H1 (cell line): ENCODE measurements around the gene RBM38. TPM values are rescaled to one million over a fixed set of nuclear protein-coding genes. Genes with fewer than 3 reads are reported as not detected.
A peak's percentile ranks its signal among the peaks of the same experiment; 100 is the strongest.

ENCODE experiments used
- CTCF ChIA-PET: fragments of 300-600 bp; sonication (Branson Sonifier 250); formaldehyde crosslinking; loops from one replicate; lab custom pipeline; 2021; ENCODE audit not compliant: partially characterized antibody; lab: Charles Lee
- POLR2A ChIA-PET: fragments of 300-600 bp; sonication (Branson Sonifier 250); formaldehyde crosslinking; loops from one replicate; lab custom pipeline; 2021; ENCODE audit warnings: inconsistent platforms; ENCODE audit not compliant: partially characterized antibody; lab: Charles Lee
- DNase-seq, 2 experiments: peaks; one replicate each; pipeline versions ENCODE4 v3.0.0 to v3.0.0-alpha.2; 2010 to 2022; ENCODE audit warnings: low spot score in 2 of 2, low read depth in 1 of 2, mixed read lengths in 1 of 2
- FAIRE-seq: peaks from 2 replicates; lab custom pipeline; 2011; peaks lifted over from hg19 to GRCh38; lab: Jason Lieb, UNC
- H2AFZ ChIP-seq: 2 replicates; pipeline ENCODE4 v1.8.1; 2012; ENCODE audit warnings: low read length, inconsistent platforms
- H2AK5ac ChIP-seq: 2 replicates; pipeline ENCODE4 v1.6.1; 2013; ENCODE audit warnings: low read depth, low read length
- H2BK120ac ChIP-seq: replicated peaks from 2 replicates; pipeline ENCODE3; 2013; ENCODE audit warnings: low read depth, low read length, inconsistent platforms
- H2BK12ac ChIP-seq: 2 replicates; pipeline ENCODE4 v1.6.1; 2013; ENCODE audit warnings: low read depth, low read length
- H2BK15ac ChIP-seq: 2 replicates; pipeline ENCODE4 v1.6.1; 2013; ENCODE audit warnings: low read length
- H2BK20ac ChIP-seq: 2 replicates; pipeline ENCODE4 v1.6.1; 2013; ENCODE audit warnings: low read length
- H2BK5ac ChIP-seq: 2 replicates; pipeline ENCODE4 v1.6.1; 2013; ENCODE audit warnings: low read depth, low read length
- H3K14ac ChIP-seq: 2 replicates; pipeline ENCODE4 v1.6.1; 2013; ENCODE audit warnings: inconsistent platforms; ENCODE audit not compliant: insufficient read length
- H3K18ac ChIP-seq: 2 replicates; pipeline ENCODE4 v1.6.1; 2013; ENCODE audit warnings: low read length; ENCODE audit errors: extremely low read depth
- H3K23ac ChIP-seq: 2 replicates; pipeline ENCODE4 v1.6.1; 2013; ENCODE audit warnings: inconsistent platforms; ENCODE audit not compliant: insufficient read length
- H3K23me2 ChIP-seq: 2 replicates; pipeline ENCODE4 v1.6.1; 2013; ENCODE audit warnings: low read depth, low read length
- H3K27ac ChIP-seq: 2 replicates; pipeline ENCODE4 v1.6.1; 2011; ENCODE audit warnings: low read depth, low read length, inconsistent platforms
- H3K27me3 ChIP-seq, 4 experiments: replicated peaks in 1 of 4; 1 replicate in 1 of 4; 2 replicates in 3 of 4; pipeline versions ENCODE4 v1.6.1 to v1.8.1; 2011 to 2013; ENCODE audit warnings: low read length in 3 of 4, mild to moderate bottlenecking in 3 of 4, inconsistent platforms in 2 of 4, mixed read lengths in 2 of 4, moderate library complexity in 1 of 4; ENCODE audit not compliant: control insufficient read depth in 3 of 4, insufficient read depth in 3 of 4; ENCODE audit errors: extremely low read depth in 1 of 4
- H3K36me3 ChIP-seq, 4 experiments: 2 replicates each; pipeline versions ENCODE4 v1.6.1 to v1.8.1; 2011 to 2013; ENCODE audit warnings: mild to moderate bottlenecking in 4 of 4, low read length in 3 of 4, moderate library complexity in 2 of 4, control low read depth in 1 of 4, inconsistent platforms in 1 of 4; ENCODE audit not compliant: insufficient read depth in 4 of 4, control insufficient read depth in 2 of 4
- H3K4ac ChIP-seq: replicated peaks from 2 replicates; pipeline ENCODE3; 2013; ENCODE audit warnings: low read length, low read depth, mixed read lengths, inconsistent platforms; ENCODE audit not compliant: insufficient read length
- H3K4me1 ChIP-seq, 4 experiments: replicated peaks in 1 of 4; 1 replicate in 1 of 4; 2 replicates in 3 of 4; pipeline versions ENCODE4 v1.6.1 to v1.8.1; 2011 to 2013; ENCODE audit warnings: low read length in 3 of 4, inconsistent platforms in 2 of 4, mixed read lengths in 1 of 4; ENCODE audit not compliant: insufficient read depth in 4 of 4, control insufficient read depth in 3 of 4
- H3K4me2 ChIP-seq, 2 experiments: 2 replicates each; pipeline versions ENCODE4 v1.6.1 to v1.8.1; 2011 to 2013; ENCODE audit warnings: low read depth in 2 of 2, low read length in 2 of 2, control low read depth in 1 of 2, inconsistent platforms in 1 of 2, mild to moderate bottlenecking in 1 of 2; ENCODE audit not compliant: insufficient read depth in 1 of 2
- H3K4me3 ChIP-seq, 4 experiments: fragments of 200-600, 300-600 bp in 1 of 4; sonication (generic), shearing (Covaris generic), sonication (Bioruptor Twin) in 1 of 4; 2 replicates each; pipeline versions ENCODE4 v1.5.1 to v1.8.1; 2011 to 2016; ENCODE audit warnings: low read length in 4 of 4, low read depth in 3 of 4, control low read depth in 2 of 4, inconsistent platforms in 2 of 4, mild to moderate bottlenecking in 2 of 4, mixed read lengths in 1 of 4, moderate library complexity in 1 of 4; ENCODE audit not compliant: insufficient read depth in 2 of 4; ENCODE audit errors: extremely low read depth in 1 of 4
- H3K56ac ChIP-seq: replicated peaks from 2 replicates; pipeline ENCODE3; 2013; ENCODE audit warnings: low read depth, mild to moderate bottlenecking, mixed read lengths, low read length, inconsistent platforms; ENCODE audit not compliant: insufficient read length
- H3K79me1 ChIP-seq: 2 replicates; pipeline ENCODE4 v1.6.1; 2013; ENCODE audit warnings: low read depth, low read length, control low read depth
- H3K79me2 ChIP-seq, 2 experiments: 2 replicates each; pipeline versions ENCODE4 v1.6.1 to v1.8.1; 2012 to 2013; ENCODE audit warnings: low read length in 2 of 2, mild to moderate bottlenecking in 2 of 2, inconsistent platforms in 1 of 2; ENCODE audit not compliant: insufficient read depth in 2 of 2, control insufficient read depth in 1 of 2
- H3K9ac ChIP-seq, 4 experiments: replicated peaks in 1 of 4; 1 replicate in 1 of 4; 2 replicates in 3 of 4; pipeline versions ENCODE4 v1.6.1 to v1.8.1; 2011 to 2013; ENCODE audit warnings: low read depth in 3 of 4, low read length in 3 of 4, control low read depth in 2 of 4, mild to moderate bottlenecking in 2 of 4, moderate library complexity in 2 of 4, inconsistent platforms in 1 of 4; ENCODE audit errors: extremely low read depth in 1 of 4
- H3K9me3 ChIP-seq, 2 experiments: 2 replicates each; pipeline versions ENCODE4 v1.6.1 to v1.8.1; 2012 to 2013; ENCODE audit warnings: mild to moderate bottlenecking in 2 of 2, moderate library complexity in 2 of 2, control low read depth in 1 of 2, inconsistent platforms in 1 of 2, low read depth in 1 of 2, low read length in 1 of 2, mixed read lengths in 1 of 2; ENCODE audit not compliant: insufficient read depth in 2 of 2
- H4K20me1 ChIP-seq, 2 experiments: replicated peaks in 1 of 2; 2 replicates each; pipeline versions ENCODE3 to v1.8.1; 2011 to 2013; ENCODE audit warnings: inconsistent platforms in 2 of 2, low read length in 2 of 2, mild to moderate bottlenecking in 1 of 2; ENCODE audit not compliant: insufficient read depth in 2 of 2, control insufficient read depth in 1 of 2
- H4K5ac ChIP-seq: 2 replicates; pipeline ENCODE4 v1.6.1; 2013; ENCODE audit warnings: low read length, low read depth, mixed read lengths, inconsistent platforms; ENCODE audit not compliant: insufficient read length
- H4K8ac ChIP-seq: 2 replicates; pipeline ENCODE4 v1.8.0; 2013; ENCODE audit warnings: mild to moderate bottlenecking, moderate library complexity, low read length, inconsistent platforms; ENCODE audit not compliant: insufficient read depth; ENCODE audit errors: extremely low read depth
- H4K91ac ChIP-seq: replicated peaks from 2 replicates; pipeline ENCODE3; 2013; ENCODE audit warnings: low read length, mixed read lengths, inconsistent platforms; ENCODE audit not compliant: insufficient read length
- ASH2L ChIP-seq: fragments of 200-600, 300-600 bp; sonication (generic); IDR thresholded peaks from one replicate; pipeline ENCODE4 v1.7.1; 2017; ENCODE audit warnings: low read length
- BACH1 ChIP-seq: IDR thresholded peaks from 2 replicates; pipeline ENCODE4 v1.6.1; 2012; ENCODE audit warnings: low read length, improper control_type of control experiment
- CBX8 ChIP-seq: fragments of 300-800, 300-1000 bp; sonication (generic); IDR thresholded peaks from 2 replicates; pipeline ENCODE4 v1.7.1; 2016; ENCODE audit warnings: low read depth, low read length, borderline replicate concordance
- CEBPB ChIP-seq: IDR thresholded peaks from 2 replicates; pipeline ENCODE4 v1.6.1; 2012; ENCODE audit warnings: low read depth, low read length
- CTCF ChIP-seq, 3 experiments: IDR thresholded peaks; 1 replicate in 2 of 3; 2 replicates in 1 of 3; pipeline versions ENCODE4 v1.5.1 to v1.6.1; 2011; ENCODE audit warnings: low read length in 3 of 3, mild to moderate bottlenecking in 3 of 3, inconsistent platforms in 2 of 3, low read depth in 1 of 3, moderate library complexity in 1 of 3; ENCODE audit not compliant: insufficient read depth in 1 of 3; ENCODE audit errors: control extremely low read depth in 1 of 3
- GABPA ChIP-seq: IDR thresholded peaks from 2 replicates; pipeline ENCODE4 v1.6.1; 2011; ENCODE audit warnings: mild to moderate bottlenecking, low read length, moderate library complexity, borderline replicate concordance; ENCODE audit not compliant: insufficient read depth
- HDAC6 ChIP-seq: IDR thresholded peaks from one replicate; pipeline ENCODE4 v1.7.1; 2012; ENCODE audit warnings: low read depth, mild to moderate bottlenecking, inconsistent platforms, low read length, moderate library complexity
- JUND ChIP-seq: IDR thresholded peaks from 2 replicates; pipeline ENCODE4 v1.6.1; 2011; ENCODE audit warnings: mild to moderate bottlenecking, improper control_type of control experiment, low read length
- POU5F1 ChIP-seq: IDR thresholded peaks from 2 replicates; pipeline ENCODE4 v1.6.1; 2011; ENCODE audit warnings: low read depth, mild to moderate bottlenecking, low read length, moderate library complexity
- RXRA ChIP-seq: IDR thresholded peaks from 2 replicates; pipeline ENCODE4 v1.6.1; 2011; ENCODE audit warnings: low read depth, mild to moderate bottlenecking, low read length, moderate library complexity; ENCODE audit not compliant: insufficient read depth
- WGBS, 2 experiments: shearing (Covaris generic) in 1 of 2; methylation state at CpG; one replicate each; pipeline versions ENCODE4 v1.1.6 to v1.1.7; 2013 to 2015; ENCODE audit warnings: low lambda C conversion rate in 2 of 2, mixed read lengths in 2 of 2, inconsistent platforms in 1 of 2, low coverage in 1 of 2, missing lambda C conversion rate in 1 of 2; ENCODE audit not compliant: insufficient replicate concordance in 2 of 2, insufficient coverage in 1 of 2, insufficient read length in 1 of 2; ENCODE audit errors: extremely low coverage in 1 of 2, missing lambda C conversion rate in 1 of 2; 5-methylcytosine and 5-hydroxymethylcytosine counted together
- polyA plus RNA-seq, 7 experiments: library from polyadenylated mRNA; depleted of rRNA in 3 of 7; stranded (reverse) in 5 of 7; unstranded in 2 of 7; fragments of >200 nt in 5 of 7; fragments of 200-250 nt in 2 of 7; gene quantifications; 1 replicate in 5 of 7; 2 replicates in 1 of 7; 4 replicates in 1 of 7; pipeline versions ENCODE4 v1.2.1 to v1.2.3, GENCODE V29; 2011 to 2013; ENCODE audit warnings: missing spikeins in 2 of 7, mixed read lengths in 2 of 7
- total RNA-seq: library from RNA; stranded (reverse); fragmentation: NEBNext Ultra II Directional; extraction: Animal tissue kit (Norgen Biotek cat#: 25700); gene quantifications from 2 replicates; pipeline ENCODE4 v1.2.1, GENCODE V29; 2021

RBM38 gene
- total and polyA plus RNA-seq, 2 of the 8 experiments (the other 6 are each of a cell fraction or from before 2014, with no cell fraction given): 57.7 to 109 TPM

GRCh38 chr20:57378646-57379262 lies 12.4 kb upstream of the RBM38 start:
- no peak overlapping the region for H3K4ac ChIP-seq
- no peak overlapping the region for H2AFZ ChIP-seq
- TF ChIP-seq CTCF (IDR thresholded peaks at IDR 0.05; ENCODE audit: control extremely low read depth in 1 of 3, insufficient read depth in 1 of 3, low read depth in 1 of 3, low read length in 3 of 3): no peak
- no peak for TF ChIP-seq ASH2L
- no peak for TF ChIP-seq POU5F1
- no peak for TF ChIP-seq RXRA
- no peak for TF ChIP-seq CBX8
- TF ChIP-seq BACH1: no peak
- no peak for TF ChIP-seq HDAC6
- no peak for TF ChIP-seq GABPA
- no peak for TF ChIP-seq JUND
- no peak for TF ChIP-seq CEBPB

More at GRCh38 chr20:57378646-57379262, 12.4 kb upstream of the RBM38 start:
- H3K56ac ChIP-seq: no peak overlapping the region
- H3K27me3 ChIP-seq: no peaks in the 10 kb centered on the region
- 89% methylated on average over 4 of the region's 4 CpGs; no CpG with 5 or more reads in 1 of the 2 experiments for WGBS, 2 experiments
- no peak overlapping the region for H3K4me3 ChIP-seq
- no peak overlapping the region for H2BK5ac ChIP-seq
- no peak overlapping the region for H3K23ac ChIP-seq
- H3K4me1 ChIP-seq: peaks cover 0 to 10% (median 3%) of the 10 kb centered on the region in 4 experiments; a peak in 3 of 7 replicates
- peaks cover 3% of the 10 kb centered on the region; the same call in 1 of the 2 replicates for H3K79me1 ChIP-seq
- no peak overlapping the region for H3K27ac ChIP-seq
- DNase-seq (no peak), FAIRE-seq (no peak)
- no peaks in the 10 kb centered on the region for H3K79me2 ChIP-seq
- H4K8ac ChIP-seq: peak overlapping the region; percentile 42; the same call in 1 of the 2 replicates
- no peak overlapping the region for H3K4me2 ChIP-seq
- no peak overlapping the region for H3K18ac ChIP-seq
- H3K23me2 ChIP-seq: no peaks in the 10 kb centered on the region
- no peak overlapping the region for H2BK20ac ChIP-seq
- H2BK15ac ChIP-seq: no peak overlapping the region
- H2AK5ac ChIP-seq: no peak overlapping the region
- ChIA-PET POLR2A (interaction anchor here (0.7 kb wide), 1 partner anchor 33 kb away, joined by 3 read pairs; no protein-coding TSS in a partner anchor), CTCF (interaction anchor here (1.4 to 1.6 kb wide), 5 partner anchors 9 to 119 kb away, joined by 3 to 5 read pairs (median 5); no protein-coding TSS in a partner anchor)
- H3K14ac ChIP-seq: no peak overlapping the region
- H4K5ac ChIP-seq: no peak overlapping the region
- H4K20me1 ChIP-seq: peaks cover 0 to 3% of the 10 kb centered on the region in 2 experiments
- H2BK12ac ChIP-seq: no peak overlapping the region
- H4K91ac ChIP-seq: no peak overlapping the region
- no peak overlapping the region for H2BK120ac ChIP-seq
- H3K9ac ChIP-seq: no peak overlapping the region
- H3K36me3 ChIP-seq: peaks cover 12 to 33% (median 27%) of the 10 kb centered on the region in 4 experiments; a peak in 6 of 8 replicates
- no peaks in the 10 kb centered on the region for H3K9me3 ChIP-seq
